ENCODE data around the gene REM1.

Gene REM1

DNA sequence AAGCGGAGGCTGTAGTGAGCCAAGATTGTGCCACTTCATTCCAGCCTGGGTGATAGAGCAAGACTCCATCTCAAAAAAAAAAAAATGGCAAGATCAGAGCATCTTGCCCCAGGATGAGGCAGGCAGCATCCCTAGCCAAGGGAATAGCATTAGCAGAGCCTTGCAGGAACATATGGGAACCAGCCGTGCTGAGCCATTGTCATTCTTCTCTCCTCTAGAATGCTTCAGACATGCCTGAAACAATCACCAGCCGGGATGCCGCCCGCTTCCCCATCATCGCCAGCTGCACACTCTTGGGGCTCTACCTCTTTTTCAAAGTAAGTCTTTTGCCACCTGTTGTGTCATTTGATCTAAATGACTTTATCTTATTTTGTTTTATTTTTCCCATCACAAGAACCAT, 52.2 kb downstream of the REM1 start:
- DNase-seq, result no peak
